ENCODE results near the gene RIT1. TPM values are rescaled to one million over a fixed set of nuclear protein-coding genes. Genes with fewer than 3 reads are reported as not detected.

Gene RIT1
- total and polyA plus RNA-seq, 3 experiments from 2014 or later: 13.7 to 17.7 (median 16.9) TPM

DNA sequence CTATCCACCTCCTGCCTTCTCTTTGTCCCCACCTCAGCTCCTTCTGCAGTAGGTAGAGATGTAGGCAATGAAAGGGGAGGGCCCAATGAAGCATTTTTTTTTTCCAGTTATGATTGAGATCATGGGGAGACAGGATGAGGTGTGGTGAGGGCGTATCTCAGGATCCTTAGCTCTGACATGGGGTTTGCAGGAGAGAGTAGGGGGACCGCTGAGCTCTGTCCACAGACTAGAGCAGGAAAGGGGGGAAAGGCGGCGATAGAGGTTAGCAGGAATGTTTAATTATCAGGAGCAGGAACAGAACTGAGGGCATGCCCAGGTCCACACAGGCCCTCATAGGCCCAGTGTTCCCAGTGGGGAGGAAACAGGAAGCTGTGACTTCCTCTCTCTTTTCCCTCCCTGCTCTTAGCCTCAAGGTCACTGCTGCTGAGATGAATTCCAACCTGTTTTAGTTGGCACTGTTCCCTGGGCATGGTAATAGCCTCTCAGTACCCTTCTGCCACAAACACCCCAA is 29.4 kb upstream of the RIT1 start:
- H3K36me3 ChIP-seq (ENCODE audit: insufficient read depth, low read length): no peaks in the 10 kb centered on the region
- Mint-ChIP-seq H3K9me3 (no peaks in the 10 kb centered on the region), H3K27ac (peak overlapping the region; percentile 1 to 85 (median 72)), H3K36me3 (no peaks in the 10 kb centered on the region), H3K4me1 (peaks cover 29 to 48% (median 38%) of the 10 kb centered on the region in 3 donors), H3K27me3 (no peaks in the 10 kb centered on the region), H3K4me3 (peak overlapping the region in 1 of 7 donors; percentile 11)
- DNase-seq: no peak
- H3K4me3 ChIP-seq (ENCODE audit: low read length): no peak overlapping the region
- ChIA-PET CTCF (interaction anchor here (0.9 to 3.7 kb wide), 2 partner anchors 36 to 50 kb away, joined by 3 to 44 read pairs; no protein-coding TSS in a partner anchor), POLR2A (interaction anchor here (0.8 kb wide), 1 partner anchor 36 kb away, joined by 3 read pairs; no protein-coding TSS in a partner anchor)
- H3K4me1 ChIP-seq (ENCODE audit: insufficient read depth, low read length): peaks cover 32% of the 10 kb centered on the region
- H3K27me3 ChIP-seq (ENCODE audit: insufficient read depth, low read length, poor library complexity, severe bottlenecking): no peaks in the 10 kb centered on the region
- no peaks in the 10 kb centered on the region for H3K9me3 ChIP-seq (ENCODE audit: low read length)
- no peak overlapping the region for H3K27ac ChIP-seq (ENCODE audit: low read depth, low read length)

- H3K27me3 ChIP-seq (ENCODE audit: insufficient read depth, low read length, poor library complexity, severe bottlenecking): no peaks in the 10 kb centered on the region
- H3K4me3 Mint-ChIP-seq: peak overlapping the region in 2 of 7 donors; percentile 25 to 40
- no peak overlapping the region for H3K4me3 ChIP-seq (ENCODE audit: low read length)
- H3K27ac Mint-ChIP-seq: peak overlapping the region in 1 of 8 donors; percentile 73
- no peak overlapping the region for H3K27ac ChIP-seq (ENCODE audit: low read depth, low read length)
- peaks cover 32% of the 10 kb centered on the region for H3K4me1 ChIP-seq (ENCODE audit: insufficient read depth, low read length)
- ChIA-PET POLR2A (interaction anchor here (0.6 to 1.0 kb wide), 3 partner anchors 8 to 51 kb away, joined by 3 to 5 read pairs (median 4); partner anchors contain the start of gene ARHGEF2), CTCF (interaction anchor here (0.6 to 3.7 kb wide), 19 partner anchors 8 to 128 kb away, joined by 3 to 44 read pairs (median 4); partner anchors contain the start of gene ARHGEF2)
- no peaks in the 10 kb centered on the region for H3K9me3 Mint-ChIP-seq
- H3K4me1 Mint-ChIP-seq: peaks cover 24 to 33% (median 29%) of the 10 kb centered on the region in 3 donors
- H3K9me3 ChIP-seq (ENCODE audit: low read length): no peaks in the 10 kb centered on the region
- H3K36me3 ChIP-seq (ENCODE audit: insufficient read depth, low read length): no peaks in the 10 kb centered on the region
- H3K27me3 Mint-ChIP-seq: no peaks in the 10 kb centered on the region
- H3K36me3 Mint-ChIP-seq: no peaks in the 10 kb centered on the region
- DNase-seq: peak in 2 of 5 donors; percentile 26 to 48
Observed at GRCh38 chr1:155938220-155938627, 27.1 kb upstream of the RIT1 start.

- ChIA-PET CTCF (interaction anchor here (0.7 to 2.4 kb wide), 8 partner anchors 8 to 131 kb away, joined by 3 to 19 read pairs (median 5); partner anchors contain the start of gene UBQLN4), POLR2A (interaction anchor here (0.5 to 2.5 kb wide), 9 partner anchors 10 to 241 kb away, joined by 3 to 26 read pairs (median 8); partner anchors contain the start of gene ARHGEF2)
- H3K4me1 ChIP-seq (ENCODE audit: insufficient read depth, low read length): peaks cover 45% of the 10 kb centered on the region
- Mint-ChIP-seq H3K27ac (peak overlapping the region in 2 of 8 donors; percentile 27 to 86), H3K4me3 (peak overlapping the region in 2 of 7 donors; percentile 38 to 47), H3K4me1 (peaks cover 8 to 31% (median 9%) of the 10 kb centered on the region in 3 donors), H3K36me3 (peaks cover 0 to 26% (median 0%) of the 10 kb centered on the region in 3 donors), H3K9me3 (no peaks in the 10 kb centered on the region), H3K27me3 (no peaks in the 10 kb centered on the region)
- no peak for DNase-seq
- H3K36me3 ChIP-seq (ENCODE audit: insufficient read depth, low read length): peaks cover 27% of the 10 kb centered on the region
- no peaks in the 10 kb centered on the region for H3K27me3 ChIP-seq (ENCODE audit: insufficient read depth, low read length, poor library complexity, severe bottlenecking)
- H3K4me3 ChIP-seq (ENCODE audit: low read length): peak overlapping the region; percentile 96
- no peaks in the 10 kb centered on the region for H3K9me3 ChIP-seq (ENCODE audit: low read length)
- peak overlapping the region; percentile 97 for H3K27ac ChIP-seq (ENCODE audit: low read depth, low read length)
Observed at GRCh38 chr1:155934936-155935590, 23.9 kb upstream of the RIT1 start.

DNA sequence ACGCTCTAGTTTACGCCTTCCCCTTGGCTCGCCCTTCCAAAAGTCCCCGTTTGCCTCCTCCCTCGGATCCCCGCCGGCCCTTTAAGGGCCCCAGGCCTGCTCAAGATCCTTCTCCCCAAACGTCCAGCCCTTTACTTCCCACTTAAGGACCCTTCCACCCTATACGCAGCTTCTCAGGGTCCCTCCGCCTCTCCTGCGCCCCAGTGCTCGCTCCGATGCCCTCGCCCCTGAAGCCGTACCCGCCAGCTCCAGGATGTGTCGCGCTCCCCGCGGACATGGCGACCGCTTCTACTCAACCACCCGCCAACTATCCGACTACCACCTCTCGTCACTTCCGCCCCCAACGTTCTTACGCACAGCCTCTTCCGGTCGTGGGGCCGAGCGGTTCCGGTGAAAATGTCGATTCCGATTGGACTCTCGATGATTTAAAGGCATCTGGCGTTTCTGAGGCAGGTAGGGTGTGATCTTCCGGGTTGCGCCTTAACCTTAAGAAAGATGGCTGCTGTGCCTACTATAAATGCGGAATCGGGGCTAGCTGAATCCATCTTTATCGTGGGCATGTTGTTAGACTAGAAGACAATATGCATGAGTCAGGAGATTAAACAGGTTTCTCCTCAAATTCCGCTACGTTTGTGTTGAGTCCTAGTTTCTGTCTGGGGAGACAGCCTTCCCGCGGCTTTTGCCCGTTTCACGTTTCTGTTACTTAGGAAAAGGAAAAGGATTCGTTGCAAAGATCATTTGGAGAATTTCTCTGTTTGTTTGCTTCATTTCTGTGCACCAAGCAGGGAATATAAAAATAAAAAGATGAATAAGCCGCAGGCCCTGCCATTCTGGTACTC is 23.2 kb upstream of the RIT1 start, which contains the start of gene KHDC4:
KHDC4 (minus strand) TSS at position 317 of the 839 bp plus-strand sequence; CDS start at position 277, 40 bp downstream.
- peak within 1 kb of the TSS in 2 of 7 donors; percentile 38 to 47 for H3K4me3 Mint-ChIP-seq
- H3K4me1 ChIP-seq (ENCODE audit: insufficient read depth, low read length): peaks cover 42% of the 10 kb centered on the region

DNA sequence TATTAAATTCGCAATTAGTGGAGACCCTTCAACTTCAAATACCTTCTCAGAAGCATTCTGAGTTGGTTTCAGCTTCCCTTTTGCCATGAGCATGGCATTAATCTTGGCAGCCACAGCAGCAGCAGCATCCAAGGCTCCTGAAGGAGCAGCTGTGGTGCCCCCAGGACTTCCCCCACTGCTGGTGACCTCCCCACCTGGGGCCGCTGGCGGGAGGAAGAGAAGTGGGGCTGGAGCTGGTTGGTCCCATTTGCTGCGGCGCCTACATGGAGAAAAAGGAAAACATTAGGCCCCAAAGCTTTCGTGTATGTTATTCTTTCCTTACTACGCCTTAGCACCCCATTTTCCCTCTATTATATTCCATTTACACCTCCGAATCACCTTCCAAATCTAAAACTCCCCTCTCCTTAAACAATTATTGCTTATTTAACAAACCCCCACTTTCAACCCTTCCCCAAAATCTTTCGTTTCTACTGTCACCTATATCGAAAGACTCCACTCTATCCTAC is 22.5 kb upstream of the RIT1 start:
- Histone ChIP-seq H3K9me3 (ENCODE audit: low read length) (no peaks in the 10 kb centered on the region), H3K4me1 (ENCODE audit: insufficient read depth, low read length) (peaks cover 42% of the 10 kb centered on the region), H3K36me3 (ENCODE audit: insufficient read depth, low read length) (peaks cover 36% of the 10 kb centered on the region), H3K27me3 (ENCODE audit: insufficient read depth, low read length, poor library complexity, severe bottlenecking) (no peaks in the 10 kb centered on the region), H3K4me3 (ENCODE audit: low read length) (peak overlapping the region; percentile 96), H3K27ac (ENCODE audit: low read depth, low read length) (peak overlapping the region; percentile 97)
- CTCF ChIA-PET: interaction anchor here (0.6 to 2.4 kb wide), 8 partner anchors 11 to 395 kb away, joined by 3 to 19 read pairs (median 5); no protein-coding TSS in a partner anchor
- peak in 1 of 5 donors; percentile 15 for DNase-seq
- Mint-ChIP-seq H3K9me3 (no peaks in the 10 kb centered on the region), H3K4me3 (no peak overlapping the region), H3K4me1 (peaks cover 14 to 35% (median 15%) of the 10 kb centered on the region in 3 donors), H3K27me3 (no peaks in the 10 kb centered on the region), H3K36me3 (peaks cover 0 to 35% (median 5%) of the 10 kb centered on the region in 3 donors), H3K27ac (peak overlapping the region in 1 of 8 donors; percentile 61)
- POLR2A ChIA-PET: interaction anchor here (0.6 to 2.5 kb wide), 6 partner anchors 13 to 349 kb away, joined by 3 to 26 read pairs (median 6); partner anchors contain the start of genes ARHGEF2 and SMG5

More for the DNA sequence above, 23.2 kb upstream of the RIT1 start, which contains the start of gene KHDC4:
- H3K27ac Mint-ChIP-seq: peak within 1 kb of the TSS in 3 of 8 donors; percentile 27 to 86 (median 61)
- H3K9me3 ChIP-seq (ENCODE audit: low read length): no peaks in the 10 kb centered on the region
- peaks cover 9 to 34% (median 10%) of the 10 kb centered on the region in 3 donors for H3K4me1 Mint-ChIP-seq
- H3K36me3 Mint-ChIP-seq: peaks cover 0 to 30% (median 3%) of the 10 kb centered on the region in 3 donors
- H3K4me3 ChIP-seq (ENCODE audit: low read length): peak within 1 kb of the TSS; percentile 96
- H3K27ac ChIP-seq (ENCODE audit: low read depth, low read length): peak within 1 kb of the TSS; percentile 97
- no peaks in the 10 kb centered on the region for H3K9me3 Mint-ChIP-seq
- ChIA-PET CTCF (interaction anchor here (0.6 to 2.4 kb wide), 10 partner anchors 8 to 396 kb away, joined by 3 to 19 read pairs (median 5); partner anchors contain the start of gene UBQLN4), POLR2A (interaction anchor here (0.5 to 2.5 kb wide), 11 partner anchors 10 to 349 kb away, joined by 3 to 26 read pairs (median 4); partner anchors contain the start of genes ARHGEF2 and SMG5)
- H3K27me3 ChIP-seq (ENCODE audit: insufficient read depth, low read length, poor library complexity, severe bottlenecking): no peaks in the 10 kb centered on the region
- H3K27me3 Mint-ChIP-seq: no peaks in the 10 kb centered on the region
- H3K36me3 ChIP-seq (ENCODE audit: insufficient read depth, low read length): peaks cover 30% of the 10 kb centered on the region
- peak; percentile 90 to 97 (median 96) for DNase-seq

DNA sequence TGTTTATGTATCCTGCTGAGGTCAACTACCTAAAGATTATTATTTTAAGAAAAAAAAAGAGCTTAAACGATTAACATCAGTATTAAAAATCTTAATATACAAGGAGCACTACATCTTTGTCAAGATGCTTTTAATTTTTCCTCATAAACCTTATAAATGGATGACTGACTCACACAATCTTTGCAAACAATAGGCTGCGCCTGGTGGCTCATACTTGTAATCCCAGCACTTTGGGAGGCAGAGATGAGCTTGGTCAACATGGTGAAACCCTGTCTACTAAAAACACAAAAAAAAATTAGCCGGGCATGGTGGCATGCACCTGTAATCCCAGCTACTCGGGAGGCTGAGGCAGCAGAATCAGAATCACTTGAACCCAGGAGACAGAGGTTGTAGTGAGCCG is 21.3 kb upstream of the RIT1 start:
- H3K4me3 ChIP-seq (ENCODE audit: low read length): no peak overlapping the region

More for the DNA sequence above, 21.3 kb upstream of the RIT1 start:
- Histone ChIP-seq H3K27ac (ENCODE audit: low read depth, low read length) (no peak overlapping the region), H3K27me3 (ENCODE audit: insufficient read depth, low read length, poor library complexity, severe bottlenecking) (no peaks in the 10 kb centered on the region), H3K4me1 (ENCODE audit: insufficient read depth, low read length) (peaks cover 42% of the 10 kb centered on the region), H3K36me3 (ENCODE audit: insufficient read depth, low read length) (peaks cover 43% of the 10 kb centered on the region), H3K9me3 (ENCODE audit: low read length) (no peaks in the 10 kb centered on the region)
- ChIA-PET CTCF (interaction anchor here (1.3 to 3.1 kb wide), 2 partner anchors 14 to 57 kb away, joined by 3 to 6 read pairs; no protein-coding TSS in a partner anchor), POLR2A (interaction anchor here (1.1 to 1.3 kb wide), 2 partner anchors 14 to 33 kb away, joined by 3 to 4 read pairs; no protein-coding TSS in a partner anchor)
- H3K4me3 Mint-ChIP-seq: peak overlapping the region; percentile 32 to 65 (median 62)
- peaks cover 0 to 45% (median 7%) of the 10 kb centered on the region in 3 donors for H3K36me3 Mint-ChIP-seq
- DNase-seq: no peak
- no peaks in the 10 kb centered on the region for H3K27me3 Mint-ChIP-seq
- H3K9me3 Mint-ChIP-seq: no peaks in the 10 kb centered on the region
- peak overlapping the region in 3 of 8 donors; percentile 31 to 41 (median 40) for H3K27ac Mint-ChIP-seq
- H3K4me1 Mint-ChIP-seq: peaks cover 8 to 31% (median 8%) of the 10 kb centered on the region in 3 donors
